GM23248 (cell line): ENCODE results near the gene VPS54.

Source experiments
- EZH2 ChIP-seq: fragments of 200-600 bp; sonication (generic); IDR thresholded peaks from 2 replicates; pipeline ENCODE4 v1.6.1; 2018; ENCODE audit warnings: antibody characterized with exemption, mild to moderate bottlenecking; ENCODE audit not compliant: insufficient read depth, poor library complexity, severe bottlenecking
- EZH2phosphoT487 ChIP-seq: fragments of 200-600 bp; sonication (generic); IDR thresholded peaks from 2 replicates; pipeline ENCODE4 v1.6.1; 2018; ENCODE audit warnings: antibody characterized with exemption, moderate library complexity, mild to moderate bottlenecking, low read depth; ENCODE audit not compliant: insufficient read depth

DNA sequence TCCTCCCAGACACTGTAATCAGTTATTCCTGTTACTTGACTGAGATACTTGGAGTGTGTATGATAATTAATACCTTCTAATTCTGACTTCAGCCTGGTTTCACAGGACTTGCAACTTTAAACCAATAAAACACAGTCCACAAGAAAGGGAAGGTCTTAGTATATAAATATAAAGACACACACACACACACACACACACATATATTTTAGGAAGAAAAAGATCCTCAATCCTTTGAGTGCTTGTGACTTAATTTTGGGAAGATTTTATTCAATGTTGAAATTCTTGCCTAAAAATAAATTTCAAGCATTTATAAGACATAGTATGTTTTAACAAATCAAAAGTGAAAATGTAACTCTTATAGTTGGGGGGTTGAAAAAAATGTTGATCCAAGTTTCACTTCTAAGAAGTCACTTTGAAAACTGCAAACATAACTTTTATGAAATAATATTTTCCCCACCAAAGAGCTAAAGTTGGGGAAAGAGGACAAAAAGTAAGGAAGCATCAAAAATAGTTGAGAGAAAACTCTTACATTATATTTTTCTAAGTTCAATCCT is 824 bp upstream of the VPS54 start:
- no peak for TF ChIP-seq EZH2phosphoT487
- no peak for TF ChIP-seq EZH2
